BLaER1 treated with 17β-estradiol and CSF1 and Interleukin-3, amounts not matched to agents 10 nM and 100 nM (cell line): ENCODE results near the gene GPR158.
"Not testable (repeated sequence)": the region's sequence is repeated elsewhere in the genome, so short reads cannot be mapped to it uniquely, and the experiment has no call there.

Source experiments
- H3K27ac ChIP-seq, 11 experiments: shearing (Covaris generic); formaldehyde crosslinking; 2 replicates each; pipeline ENCODE4 v1.8.1; 2022
- H3K27me3 ChIP-seq, 11 experiments: shearing (Covaris generic); formaldehyde crosslinking; 2 replicates each; pipeline ENCODE4 v1.8.1; 2022
- H3K36me3 ChIP-seq, 11 experiments: shearing (Covaris generic); formaldehyde crosslinking; 2 replicates each; pipeline ENCODE4 v1.8.1; 2022
- H3K4me1 ChIP-seq, 10 experiments: shearing (Covaris generic); formaldehyde crosslinking; 2 replicates each; pipeline ENCODE4 v1.8.1; 2022
- H3K4me2 ChIP-seq, 11 experiments: shearing (Covaris generic); formaldehyde crosslinking; 2 replicates each; pipeline ENCODE4 v1.8.1; 2022
- H3K4me3 ChIP-seq, 10 experiments: shearing (Covaris generic); formaldehyde crosslinking; 2 replicates each; pipeline ENCODE4 v1.8.1; 2022
- H3K9ac ChIP-seq, 11 experiments: shearing (Covaris generic); formaldehyde crosslinking; 2 replicates each; pipeline ENCODE4 v1.8.1; 2022
- H3K9me3 ChIP-seq, 11 experiments: shearing (Covaris generic); formaldehyde crosslinking; replicated peaks in 1 of 11; 2 replicates each; pipeline ENCODE4 v1.8.1; 2022
- H4K20me1 ChIP-seq, 11 experiments: shearing (Covaris generic); formaldehyde crosslinking; 2 replicates each; pipeline ENCODE4 v1.8.1; 2022
- Cebpa-rat ChIP-seq, 11 experiments: shearing (Covaris generic); IDR thresholded peaks; 2 replicates each; pipeline ENCODE4 v1.8.1; 2022

Gene GPR158

DNA sequence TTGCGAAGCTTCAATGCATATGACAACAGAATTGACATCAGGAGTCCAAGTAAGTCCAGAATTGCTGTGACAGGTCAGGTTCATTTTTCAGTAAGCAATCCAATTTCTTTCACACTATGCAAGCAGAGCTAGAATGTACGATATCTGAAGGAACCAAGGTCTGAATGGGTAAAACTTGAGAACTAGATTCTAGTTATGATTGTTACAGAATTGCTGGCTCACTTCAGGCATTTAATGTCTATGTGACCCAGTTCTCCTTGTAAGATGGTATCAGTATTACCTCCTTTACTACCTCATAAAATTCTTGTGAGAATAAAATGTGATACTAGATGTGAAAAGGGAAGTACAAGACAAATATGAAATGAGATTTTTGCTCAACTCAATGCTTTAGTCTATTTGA is 159.6 kb downstream of the GPR158 start:
- Histone ChIP-seq H3K36me3 (no peaks in the 10 kb centered on the region), H3K4me2 (no peak overlapping the region), H3K9ac (no peak overlapping the region), H3K27me3 (no peaks in the 10 kb centered on the region), H3K4me1 (no peaks in the 10 kb centered on the region), H3K27ac (no peak overlapping the region), H3K4me3 (no peak overlapping the region), H3K9me3 (no peaks in the 10 kb centered on the region), H4K20me1 (no peaks in the 10 kb centered on the region)
- TF ChIP-seq Cebpa-rat (IDR thresholded peaks at IDR 0.05): no peak

DNA sequence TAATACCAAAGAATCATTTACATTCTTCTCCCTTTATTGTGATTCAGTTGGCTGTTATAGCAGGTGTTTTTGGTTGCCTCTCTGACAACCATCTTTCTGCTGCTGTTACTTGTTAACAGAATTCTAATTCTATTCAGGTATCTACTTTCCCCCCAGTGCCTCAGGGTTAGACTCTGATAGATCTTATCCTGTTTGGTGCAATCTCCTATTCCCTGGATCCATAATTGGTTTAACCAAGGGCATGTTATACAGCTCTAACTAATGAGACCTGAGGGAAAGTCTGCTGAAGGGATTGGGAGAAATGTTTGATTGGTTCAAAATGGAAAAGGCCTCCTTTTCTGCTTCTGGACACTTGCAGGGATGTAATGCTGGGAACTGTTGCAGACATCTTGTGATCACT is 161.5 kb downstream of the GPR158 start:
- Histone ChIP-seq H3K4me1 (no peaks in the 10 kb centered on the region), H3K4me3 (no peak overlapping the region), H3K9me3 (no peaks in the 10 kb centered on the region), H3K27me3 (no peaks in the 10 kb centered on the region), H3K27ac (no peak overlapping the region), H4K20me1 (no peaks in the 10 kb centered on the region), H3K4me2 (no peak overlapping the region), H3K36me3 (no peaks in the 10 kb centered on the region), H3K9ac (no peak overlapping the region)
- TF ChIP-seq Cebpa-rat (IDR thresholded peaks at IDR 0.05): no peak

DNA sequence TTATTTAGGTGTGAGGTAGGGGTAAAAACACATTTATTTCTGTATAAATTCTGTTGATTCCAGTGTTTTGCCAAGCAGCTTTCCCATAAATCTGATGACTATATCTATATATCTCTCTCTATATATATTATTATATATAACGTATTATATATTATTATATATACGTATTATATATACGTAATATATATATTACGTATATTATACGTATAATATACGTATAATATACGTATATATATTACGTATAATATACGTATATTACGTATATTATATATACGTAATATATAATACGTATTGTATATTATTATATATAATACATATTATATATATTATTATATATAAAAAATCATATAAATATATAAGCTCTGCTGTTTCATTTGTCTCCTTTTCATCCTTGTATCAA is 163.5 kb downstream of the GPR158 start:
- no peak overlapping the region for H3K9ac ChIP-seq
- TF ChIP-seq Cebpa-rat (IDR thresholded peaks at IDR 0.05): no peak
- no peak overlapping the region for H3K4me2 ChIP-seq

DNA sequence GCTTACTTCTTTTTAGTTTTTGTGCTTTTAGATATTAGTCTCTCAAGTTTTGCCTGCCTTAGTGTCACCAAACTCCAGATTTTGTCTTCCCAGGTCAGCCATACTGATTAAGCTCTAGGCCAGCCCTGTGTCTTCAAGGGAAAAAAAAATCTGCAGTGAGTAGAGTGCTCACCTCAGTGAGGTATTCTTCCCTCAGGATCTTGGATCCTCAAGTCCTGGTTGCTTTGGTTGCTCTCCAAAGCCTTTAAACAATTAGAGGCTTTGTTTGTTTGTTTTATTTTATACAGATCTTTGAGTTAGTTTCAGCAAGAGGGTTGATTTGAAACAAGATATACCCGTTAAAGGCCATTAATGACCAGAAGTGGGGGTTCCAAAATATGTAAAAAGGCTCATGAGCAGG is 165.2 kb downstream of the GPR158 start:
- no peaks in the 10 kb centered on the region for H4K20me1 ChIP-seq
- H3K27me3 ChIP-seq: no peaks in the 10 kb centered on the region
- H3K4me3 ChIP-seq: no peak overlapping the region
- H3K36me3 ChIP-seq: no peaks in the 10 kb centered on the region
- no peaks in the 10 kb centered on the region for H3K9me3 ChIP-seq
- no peak overlapping the region for H3K27ac ChIP-seq
- no peak overlapping the region for H3K4me2 ChIP-seq
- H3K4me1 ChIP-seq: no peaks in the 10 kb centered on the region
- no peak for TF ChIP-seq Cebpa-rat (IDR thresholded peaks at IDR 0.05)
- H3K9ac ChIP-seq: no peak overlapping the region

More for the DNA sequence above, 163.5 kb downstream of the GPR158 start:
- no peaks in the 10 kb centered on the region for H4K20me1 ChIP-seq
- H3K27ac ChIP-seq: no peak overlapping the region
- H3K27me3 ChIP-seq: no peaks in the 10 kb centered on the region
- H3K4me1 ChIP-seq: no peaks in the 10 kb centered on the region
- no peaks in the 10 kb centered on the region for H3K36me3 ChIP-seq
- no peak overlapping the region for H3K4me3 ChIP-seq
- no peaks in the 10 kb centered on the region for H3K9me3 ChIP-seq

DNA sequence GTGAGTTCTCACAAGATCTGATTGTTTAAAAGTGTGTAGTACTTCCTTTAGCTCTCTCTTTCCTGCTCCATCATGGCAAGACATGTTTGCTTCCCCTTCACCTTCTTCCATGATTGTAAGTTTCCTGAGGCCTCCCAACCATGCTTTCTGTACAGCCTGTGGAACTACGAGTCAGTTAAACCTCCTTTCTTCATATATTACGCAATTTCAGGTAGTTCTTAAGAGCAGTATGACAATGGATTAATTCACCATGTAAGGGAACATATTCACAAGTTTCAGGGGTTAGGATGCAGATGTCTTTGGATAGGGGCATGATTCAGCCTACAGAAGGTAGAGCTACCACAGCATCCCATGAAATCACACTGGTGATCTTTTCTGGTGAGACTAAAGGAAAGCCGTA is 174.7 kb downstream of the GPR158 start:
- H3K9ac ChIP-seq: no peak overlapping the region
- no peaks in the 10 kb centered on the region for H3K4me1 ChIP-seq
- H4K20me1 ChIP-seq: no peaks in the 10 kb centered on the region
- TF ChIP-seq Cebpa-rat (IDR thresholded peaks at IDR 0.05): peak in 4 of 11 experiments; percentile 15 to 55 (median 21); a peak in 1 of 22 replicates
- no peak overlapping the region for H3K4me3 ChIP-seq
- H3K4me2 ChIP-seq: no peak overlapping the region
- H3K27me3 ChIP-seq: no peaks in the 10 kb centered on the region
- no peaks in the 10 kb centered on the region for H3K36me3 ChIP-seq
- peaks cover 0 to 7% (median 0%) of the 10 kb centered on the region in 11 experiments; a peak in 3 of 22 replicates for H3K9me3 ChIP-seq
- H3K27ac ChIP-seq: no peak overlapping the region

DNA sequence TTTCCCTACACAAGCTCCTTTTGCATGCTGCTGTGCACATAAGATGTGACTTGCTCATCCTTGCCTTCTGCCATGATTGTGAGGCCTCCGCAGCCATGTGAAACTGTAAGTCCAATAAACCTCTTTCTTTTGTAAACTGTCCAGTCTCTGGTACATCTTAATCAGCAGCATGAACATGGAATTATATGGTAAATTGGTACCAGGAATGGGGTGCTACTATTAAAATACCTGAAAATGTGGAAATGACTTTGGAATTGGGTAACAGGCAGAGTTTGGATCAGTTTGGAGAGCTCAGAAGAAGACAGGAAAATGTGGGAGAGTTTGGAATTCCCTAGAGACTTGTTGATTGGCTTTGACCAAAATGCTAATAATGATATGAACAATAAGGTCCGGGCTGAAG is 181.8 kb downstream of the GPR158 start:
- Histone ChIP-seq H3K27ac (no peak overlapping the region), H4K20me1 (no peaks in the 10 kb centered on the region), H3K4me1 (no peaks in the 10 kb centered on the region), H3K4me2 (no peak overlapping the region), H3K27me3 (no peaks in the 10 kb centered on the region), H3K9ac (no peak overlapping the region), H3K9me3 (peaks cover 34 to 45% (median 37%) of the 10 kb centered on the region in 11 experiments), H3K36me3 (no peaks in the 10 kb centered on the region), H3K4me3 (no peak overlapping the region)
- no peak for TF ChIP-seq Cebpa-rat (IDR thresholded peaks at IDR 0.05)

DNA sequence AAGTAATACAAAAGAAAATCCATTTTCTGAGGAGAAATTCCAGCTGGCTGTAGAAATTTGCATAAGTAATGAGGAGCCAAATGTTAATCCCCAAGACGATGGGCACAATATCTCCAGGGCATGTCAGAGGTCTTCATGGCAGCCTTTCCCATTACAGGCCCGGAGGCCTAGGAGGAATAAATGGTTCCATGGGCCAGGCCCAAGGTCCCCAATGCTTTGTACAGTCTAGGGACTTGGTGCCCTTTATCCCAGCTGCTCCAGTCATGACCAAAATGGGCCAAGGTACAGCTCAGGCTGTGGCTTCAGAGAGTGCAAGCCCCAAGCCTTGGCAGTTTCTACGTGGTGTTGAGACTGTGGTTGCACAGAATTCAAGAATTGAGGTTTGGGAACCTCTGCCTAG is 182.5 kb downstream of the GPR158 start:
- Histone ChIP-seq H4K20me1 (no peaks in the 10 kb centered on the region), H3K9me3 (peaks cover 34 to 45% (median 37%) of the 10 kb centered on the region in 11 experiments), H3K4me3 (no peak overlapping the region), H3K4me1 (no peaks in the 10 kb centered on the region), H3K36me3 (no peaks in the 10 kb centered on the region), H3K9ac (no peak overlapping the region), H3K27ac (no peak overlapping the region), H3K4me2 (no peak overlapping the region), H3K27me3 (no peaks in the 10 kb centered on the region)
- no peak for TF ChIP-seq Cebpa-rat (IDR thresholded peaks at IDR 0.05)

DNA sequence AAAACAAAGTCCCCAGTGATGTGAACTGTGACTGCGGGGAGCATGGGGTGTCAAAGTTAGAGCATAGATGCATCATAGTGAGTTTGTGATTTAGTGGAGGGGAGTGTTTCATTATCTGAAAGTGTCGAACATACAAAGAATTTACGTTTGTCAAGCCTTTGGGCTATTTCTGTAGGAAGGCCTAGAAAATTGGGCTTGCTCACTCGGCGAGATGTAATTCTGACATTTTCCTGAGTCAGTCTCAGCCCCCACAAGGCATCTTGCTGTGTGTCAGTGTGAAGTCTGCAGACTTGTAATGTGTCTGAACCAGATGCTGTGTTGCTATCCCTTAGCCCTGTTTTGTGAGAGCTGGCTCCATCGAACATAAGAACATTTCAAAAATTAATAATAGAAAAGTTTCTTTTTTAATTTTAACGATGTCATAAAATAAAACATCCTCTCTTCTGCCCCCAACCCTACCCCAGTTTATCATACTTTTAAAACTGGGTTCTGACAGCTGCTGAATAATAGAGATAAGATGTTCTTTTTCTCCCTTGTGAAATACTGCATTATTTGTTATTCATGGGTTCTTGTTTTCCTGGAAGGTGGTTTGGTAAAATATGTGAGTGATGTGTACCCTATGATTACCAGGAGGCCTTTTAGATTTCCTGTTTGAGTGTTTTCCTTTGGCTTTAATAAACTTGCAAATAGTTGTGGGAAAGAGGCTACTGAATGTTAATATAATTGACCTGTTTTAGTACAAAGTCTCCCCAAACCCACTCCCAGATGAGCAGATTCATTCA is 207.4 kb downstream of the GPR158 start:
- Histone ChIP-seq H3K27ac (no peak overlapping the region), H4K20me1 (no peaks in the 10 kb centered on the region), H3K36me3 (no peaks in the 10 kb centered on the region), H3K4me3 (no peak overlapping the region), H3K4me1 (no peaks in the 10 kb centered on the region), H3K27me3 (no peaks in the 10 kb centered on the region), H3K9ac (no peak overlapping the region), H3K9me3 (peaks cover 0 to 8% (median 3%) of the 10 kb centered on the region in 11 experiments; a peak in 6 of 22 replicates), H3K4me2 (no peak overlapping the region)
- TF ChIP-seq Cebpa-rat (IDR thresholded peaks at IDR 0.05): no peak

DNA sequence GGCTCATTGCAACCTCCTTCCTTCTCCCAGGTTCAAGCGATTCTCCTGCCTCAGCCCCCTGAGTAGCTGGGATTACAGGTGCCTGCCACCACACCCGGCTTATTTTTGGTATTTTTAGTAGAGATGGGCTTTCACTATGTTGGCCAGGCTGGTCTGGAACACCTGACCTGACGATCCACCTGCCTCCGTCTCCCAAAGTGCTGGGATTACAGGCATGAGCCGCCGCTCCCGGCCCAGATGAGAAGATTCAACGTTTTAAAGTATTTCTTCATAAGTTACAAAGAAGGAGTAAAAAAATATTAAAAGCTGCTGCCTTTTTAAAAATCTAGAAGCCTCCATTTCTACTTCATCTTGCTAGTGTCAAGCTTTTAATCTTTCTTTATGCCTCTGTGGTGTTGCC is 208.1 kb downstream of the GPR158 start:
- not testable (repeated sequence) for H3K27ac ChIP-seq, H3K9me3 ChIP-seq, H3K4me1 ChIP-seq, H3K36me3 ChIP-seq, H3K4me3 ChIP-seq, H3K27me3 ChIP-seq, H3K4me2 ChIP-seq, H4K20me1 ChIP-seq, H3K9ac ChIP-seq

DNA sequence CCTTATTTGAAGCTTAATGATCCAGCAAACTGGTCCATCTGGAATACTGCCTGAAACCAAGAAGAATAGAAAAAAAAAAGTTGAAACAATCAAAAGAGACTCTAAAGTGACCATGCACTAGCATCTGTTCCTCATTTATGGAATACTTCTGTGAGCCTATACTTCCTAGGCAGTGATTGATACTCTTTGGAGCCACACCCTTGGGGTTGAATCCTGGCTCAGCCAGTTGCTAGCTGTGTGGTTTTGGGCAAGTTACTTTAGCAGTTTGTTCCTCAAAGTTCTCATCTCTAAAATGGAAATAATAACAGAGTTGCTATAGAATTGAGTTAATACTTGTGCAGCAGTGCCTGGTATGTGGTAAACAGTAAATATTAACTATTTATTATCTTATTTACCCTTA is 208.9 kb downstream of the GPR158 start:
- no peak for TF ChIP-seq Cebpa-rat (IDR thresholded peaks at IDR 0.05)
- Histone ChIP-seq H3K4me1 (no peaks in the 10 kb centered on the region), H3K27me3 (no peaks in the 10 kb centered on the region), H3K36me3 (no peaks in the 10 kb centered on the region), H3K4me2 (no peak overlapping the region), H3K27ac (no peak overlapping the region), H3K9me3 (peaks cover 6 to 15% (median 10%) of the 10 kb centered on the region in 11 experiments), H3K4me3 (no peak overlapping the region), H4K20me1 (no peaks in the 10 kb centered on the region), H3K9ac (no peak overlapping the region)
